Liver (tissue), 9 donors: Measurements from ENCODE around the gene ZPBP2. TPM values are rescaled to one million over a fixed set of nuclear protein-coding genes. Genes with fewer than 3 reads are reported as not detected.

Experiments
- DNase-seq: peaks from one replicate; pipeline ENCODE4 v3.0.0-alpha.2; 2017; ENCODE audit warnings: low spot score
- H3K27ac ChIP-seq, 2 donors: one replicate each; pipeline ENCODE4 v1.7.0; 2013; ENCODE audit warnings: inconsistent platforms in 2 of 2, low read length in 2 of 2, control low read depth in 1 of 2, low read depth in 1 of 2, mild to moderate bottlenecking in 1 of 2
- H3K27me3 ChIP-seq, 4 donors: one replicate each; pipeline versions ENCODE4 v1.6.1 to v1.7.0; 2013; ENCODE audit warnings: low read length in 3 of 4, inconsistent platforms in 1 of 4, mild to moderate bottlenecking in 1 of 4, moderate library complexity in 1 of 4; ENCODE audit not compliant: control insufficient read depth in 4 of 4, insufficient read depth in 4 of 4
- H3K36me3 ChIP-seq, 4 donors: one replicate each; pipeline versions ENCODE4 v1.6.1 to v1.7.0; 2013; ENCODE audit warnings: low read length in 3 of 4, mild to moderate bottlenecking in 3 of 4, low read depth in 1 of 4, moderate library complexity in 1 of 4; ENCODE audit not compliant: control insufficient read depth in 4 of 4, insufficient read depth in 3 of 4
- H3K4me1 ChIP-seq, 4 donors: one replicate each; pipeline versions ENCODE4 v1.6.1 to v1.7.0; 2013; ENCODE audit warnings: low read length in 3 of 4, mild to moderate bottlenecking in 3 of 4, moderate library complexity in 1 of 4; ENCODE audit not compliant: control insufficient read depth in 4 of 4, insufficient read depth in 4 of 4
- H3K4me3 ChIP-seq, 3 donors: one replicate each; pipeline versions ENCODE4 v1.6.1 to v1.7.0; 2013; ENCODE audit warnings: low read length in 3 of 3, control low read depth in 1 of 3, low read depth in 1 of 3, mild to moderate bottlenecking in 1 of 3
- H3K9ac ChIP-seq, 2 donors: one replicate each; pipeline ENCODE4 v1.7.0; 2013; ENCODE audit warnings: low read length in 2 of 2, mild to moderate bottlenecking in 2 of 2, moderate library complexity in 2 of 2, control low read depth in 1 of 2, low read depth in 1 of 2
- H3K9me3 ChIP-seq, 4 donors: one replicate each; pipeline versions ENCODE4 v1.6.1 to v1.7.0; 2013; ENCODE audit warnings: low read length in 3 of 4; ENCODE audit not compliant: control insufficient read depth in 4 of 4
- EGR1 ChIP-seq, 2 donors: IDR thresholded peaks; 2 replicates each; pipeline ENCODE4 v1.6.1; 2016 to 2018; ENCODE audit warnings: antibody characterized with exemption in 2 of 2, low read depth in 2 of 2
- FOXA1 ChIP-seq: IDR thresholded peaks from 2 replicates; pipeline ENCODE4 v1.6.1; 2016; ENCODE audit warnings: antibody characterized with exemption
- FOXA2 ChIP-seq: IDR thresholded peaks from 2 replicates; pipeline ENCODE4 v1.6.1; 2016; ENCODE audit warnings: antibody characterized with exemption
- GABPA ChIP-seq, 2 donors: IDR thresholded peaks in 1 of 2; conservative IDR thresholded peaks in 1 of 2; 2 replicates each; pipeline ENCODE4 v1.6.1; 2016; ENCODE audit warnings: antibody characterized with exemption in 2 of 2, mild to moderate bottlenecking in 1 of 2, moderate library complexity in 1 of 2
- HNF4A ChIP-seq, 2 donors: conservative IDR thresholded peaks; 2 replicates each; pipeline ENCODE4 v1.6.1; 2016; ENCODE audit warnings: antibody characterized with exemption in 2 of 2, mild to moderate bottlenecking in 2 of 2
- HNF4G ChIP-seq: IDR thresholded peaks from 2 replicates; pipeline ENCODE4 v1.6.1; 2016; ENCODE audit warnings: antibody characterized with exemption
- JUND ChIP-seq, 2 donors: IDR thresholded peaks; 2 replicates each; pipeline ENCODE4 v1.6.1; 2016; ENCODE audit warnings: antibody characterized with exemption in 2 of 2
- NR2F2 ChIP-seq: IDR thresholded peaks from 2 replicates; pipeline ENCODE4 v1.6.1; 2016; ENCODE audit warnings: antibody characterized with exemption
- RAD21 ChIP-seq, 2 donors: IDR thresholded peaks; 2 replicates each; pipeline ENCODE4 v1.6.1; 2016; ENCODE audit warnings: antibody characterized with exemption in 2 of 2, mild to moderate bottlenecking in 2 of 2
- RXRA ChIP-seq, 2 donors: IDR thresholded peaks; 2 replicates each; pipeline ENCODE4 v1.6.1; 2017 to 2018; ENCODE audit warnings: antibody characterized with exemption in 2 of 2, mild to moderate bottlenecking in 1 of 2
- SP1 ChIP-seq: IDR thresholded peaks from 2 replicates; pipeline ENCODE4 v1.6.1; 2018; ENCODE audit warnings: antibody characterized with exemption, mild to moderate bottlenecking
- YY1 ChIP-seq: IDR thresholded peaks from 2 replicates; pipeline ENCODE4 v1.6.1; 2016; ENCODE audit warnings: antibody characterized with exemption, mild to moderate bottlenecking
- WGBS: extraction: QIAGEN DNeasy Blood & Tissue Kit; methylation state at CpG from one replicate; pipeline ENCODE4 v1.1.7; 2013; 5-methylcytosine and 5-hydroxymethylcytosine counted together
- polyA plus RNA-seq, 2 donors: library from polyadenylated mRNA; stranded (reverse) in 1 of 2; unstranded in 1 of 2; fragments of 200-250 nt in 1 of 2; fragments of >200 nt in 1 of 2; fragmentation: Nextera tagmentation in 1 of 2; extraction: Ambion mirVana in 1 of 2; gene quantifications; one replicate each; pipeline versions ENCODE4 v1.2.1 to v1.2.3, GENCODE V29; 2013 to 2015
- total RNA-seq, 2 donors: library from RNA; depleted of rRNA; stranded (reverse); fragments of >200 nt; gene quantifications; one replicate each; pipeline ENCODE4 v1.2.3, GENCODE V29; 2014
- TF ChIP-seq, protein P1 (sequence below): IDR thresholded peaks from 2 replicates; pipeline ENCODE4 v1.6.1; 2016; ENCODE audit warnings: antibody characterized with exemption, mild to moderate bottlenecking
- TF ChIP-seq, protein P2 (sequence below): IDR thresholded peaks from 2 replicates; pipeline ENCODE4 v1.6.1; 2016; ENCODE audit warnings: antibody characterized with exemption
- TF ChIP-seq, protein P3 (sequence below): fragments of 150-350 bp; IDR thresholded peaks from 2 replicates; pipeline ENCODE4 v1.5.1; 2017; ENCODE audit warnings: improper control_type of control experiment, low read depth, low read length; ENCODE audit not compliant: missing input control
- TF ChIP-seq, protein P4 (sequence below): IDR thresholded peaks from 2 replicates; pipeline ENCODE4 v1.6.1; 2016; ENCODE audit warnings: antibody characterized with exemption
- donor health status: healthy.
- donor health status: healthy.
- donor health status: healthy.
- donor health status: healthy.
- donor health status: healthy.

ZPBP2 gene
- total and polyA plus RNA-seq, 4 donors, result not detected

DNA sequence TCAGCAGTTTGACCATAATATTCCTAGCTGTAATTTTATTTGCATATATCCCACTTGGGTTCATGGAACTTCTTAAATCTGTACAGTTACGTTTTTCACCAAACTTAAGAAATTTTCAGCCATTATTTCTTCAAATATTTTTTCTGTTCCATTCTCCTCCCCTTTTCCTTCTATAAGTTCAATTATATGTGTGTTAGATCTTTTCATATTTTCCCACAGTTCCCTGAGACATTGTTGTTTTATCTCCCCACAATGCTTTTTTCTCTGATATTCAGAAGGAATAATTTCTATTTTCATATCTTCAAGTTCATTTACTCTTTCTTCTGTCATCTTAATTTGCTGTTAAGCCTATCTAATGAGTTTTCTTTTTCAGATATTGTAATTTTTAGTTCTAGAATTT lies 29.9 kb upstream of the ZPBP2 start:
- TF ChIP-seq, protein P1, sequence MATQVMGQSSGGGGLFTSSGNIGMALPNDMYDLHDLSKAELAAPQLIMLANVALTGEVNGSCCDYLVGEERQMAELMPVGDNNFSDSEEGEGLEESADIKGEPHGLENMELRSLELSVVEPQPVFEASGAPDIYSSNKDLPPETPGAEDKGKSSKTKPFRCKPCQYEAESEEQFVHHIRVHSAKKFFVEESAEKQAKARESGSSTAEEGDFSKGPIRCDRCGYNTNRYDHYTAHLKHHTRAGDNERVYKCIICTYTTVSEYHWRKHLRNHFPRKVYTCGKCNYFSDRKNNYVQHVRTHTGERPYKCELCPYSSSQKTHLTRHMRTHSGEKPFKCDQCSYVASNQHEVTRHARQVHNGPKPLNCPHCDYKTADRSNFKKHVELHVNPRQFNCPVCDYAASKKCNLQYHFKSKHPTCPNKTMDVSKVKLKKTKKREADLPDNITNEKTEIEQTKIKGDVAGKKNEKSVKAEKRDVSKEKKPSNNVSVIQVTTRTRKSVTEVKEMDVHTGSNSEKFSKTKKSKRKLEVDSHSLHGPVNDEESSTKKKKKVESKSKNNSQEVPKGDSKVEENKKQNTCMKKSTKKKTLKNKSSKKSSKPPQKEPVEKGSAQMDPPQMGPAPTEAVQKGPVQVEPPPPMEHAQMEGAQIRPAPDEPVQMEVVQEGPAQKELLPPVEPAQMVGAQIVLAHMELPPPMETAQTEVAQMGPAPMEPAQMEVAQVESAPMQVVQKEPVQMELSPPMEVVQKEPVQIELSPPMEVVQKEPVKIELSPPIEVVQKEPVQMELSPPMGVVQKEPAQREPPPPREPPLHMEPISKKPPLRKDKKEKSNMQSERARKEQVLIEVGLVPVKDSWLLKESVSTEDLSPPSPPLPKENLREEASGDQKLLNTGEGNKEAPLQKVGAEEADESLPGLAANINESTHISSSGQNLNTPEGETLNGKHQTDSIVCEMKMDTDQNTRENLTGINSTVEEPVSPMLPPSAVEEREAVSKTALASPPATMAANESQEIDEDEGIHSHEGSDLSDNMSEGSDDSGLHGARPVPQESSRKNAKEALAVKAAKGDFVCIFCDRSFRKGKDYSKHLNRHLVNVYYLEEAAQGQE, result no peak
- TF ChIP-seq NR2F2 (no peak), JUND (IDR thresholded peaks at IDR 0.05) (no peak), SP1 (no peak), FOXA2 (no peak), RXRA (IDR thresholded peaks at IDR 0.05) (no peak), EGR1 (IDR thresholded peaks at IDR 0.05; ENCODE audit: low read depth in 2 of 2) (no peak), GABPA (IDR thresholded peaks at IDR 0.05 in 1 of 2, conservative IDR thresholded peaks at IDR 0.05 in 1 of 2) (no peak), YY1 (no peak), FOXA1 (no peak), HNF4A (conservative IDR thresholded peaks at IDR 0.05) (no peak), HNF4G (no peak)
- TF ChIP-seq, protein P2, sequence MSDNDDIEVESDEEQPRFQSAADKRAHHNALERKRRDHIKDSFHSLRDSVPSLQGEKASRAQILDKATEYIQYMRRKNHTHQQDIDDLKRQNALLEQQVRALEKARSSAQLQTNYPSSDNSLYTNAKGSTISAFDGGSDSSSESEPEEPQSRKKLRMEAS, result no peak
- TF ChIP-seq, protein P3, sequence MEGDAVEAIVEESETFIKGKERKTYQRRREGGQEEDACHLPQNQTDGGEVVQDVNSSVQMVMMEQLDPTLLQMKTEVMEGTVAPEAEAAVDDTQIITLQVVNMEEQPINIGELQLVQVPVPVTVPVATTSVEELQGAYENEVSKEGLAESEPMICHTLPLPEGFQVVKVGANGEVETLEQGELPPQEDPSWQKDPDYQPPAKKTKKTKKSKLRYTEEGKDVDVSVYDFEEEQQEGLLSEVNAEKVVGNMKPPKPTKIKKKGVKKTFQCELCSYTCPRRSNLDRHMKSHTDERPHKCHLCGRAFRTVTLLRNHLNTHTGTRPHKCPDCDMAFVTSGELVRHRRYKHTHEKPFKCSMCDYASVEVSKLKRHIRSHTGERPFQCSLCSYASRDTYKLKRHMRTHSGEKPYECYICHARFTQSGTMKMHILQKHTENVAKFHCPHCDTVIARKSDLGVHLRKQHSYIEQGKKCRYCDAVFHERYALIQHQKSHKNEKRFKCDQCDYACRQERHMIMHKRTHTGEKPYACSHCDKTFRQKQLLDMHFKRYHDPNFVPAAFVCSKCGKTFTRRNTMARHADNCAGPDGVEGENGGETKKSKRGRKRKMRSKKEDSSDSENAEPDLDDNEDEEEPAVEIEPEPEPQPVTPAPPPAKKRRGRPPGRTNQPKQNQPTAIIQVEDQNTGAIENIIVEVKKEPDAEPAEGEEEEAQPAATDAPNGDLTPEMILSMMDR, result no peak
- TF ChIP-seq, protein P4, sequence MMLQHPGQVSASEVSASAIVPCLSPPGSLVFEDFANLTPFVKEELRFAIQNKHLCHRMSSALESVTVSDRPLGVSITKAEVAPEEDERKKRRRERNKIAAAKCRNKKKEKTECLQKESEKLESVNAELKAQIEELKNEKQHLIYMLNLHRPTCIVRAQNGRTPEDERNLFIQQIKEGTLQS, result no peak
- Histone ChIP-seq H3K36me3 (no peaks in the 10 kb centered on the region), H3K27me3 (no peaks in the 10 kb centered on the region), H3K9me3 (no peaks in the 10 kb centered on the region), H3K4me3 (no peak overlapping the region), H3K9ac (no peak overlapping the region), H3K4me1 (peaks cover 0 to 1% (median 0%) of the 10 kb centered on the region in 4 donors), H3K27ac (no peak overlapping the region)
- DNase-seq, result no peak
- 76% methylated on average over 1 of the region's 1 CpG for WGBS

DNA sequence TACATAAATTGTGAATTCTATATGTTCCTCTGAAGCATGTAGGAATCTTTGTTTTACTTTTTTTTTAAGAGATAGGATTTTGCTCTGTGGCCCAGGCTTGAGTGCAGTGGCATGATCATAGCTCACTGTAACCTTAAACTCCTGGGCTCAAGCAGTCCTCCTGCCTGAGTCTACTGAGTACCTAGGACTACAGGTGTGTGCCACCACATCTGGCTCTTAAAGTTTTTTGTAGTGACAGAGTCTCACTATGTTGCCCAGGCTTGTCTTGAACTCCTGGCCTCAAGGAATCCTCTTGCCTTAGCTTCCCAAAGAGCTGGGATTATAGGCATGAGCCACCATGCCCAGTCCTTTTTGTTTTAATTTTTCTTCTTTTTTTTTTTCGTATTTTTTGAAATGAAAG lies 29.2 kb upstream of the ZPBP2 start:
- 86% methylated on average over 1 of the region's 1 CpG for WGBS
- no peak for DNase-seq
- H3K9me3 ChIP-seq, result no peaks in the 10 kb centered on the region
- no peak overlapping the region for H3K9ac ChIP-seq
- H3K27ac ChIP-seq, result no peak overlapping the region
- H3K4me3 ChIP-seq, result no peak overlapping the region
- H3K36me3 ChIP-seq, result no peaks in the 10 kb centered on the region
- H3K4me1 ChIP-seq, result peaks cover 0 to 1% (median 0%) of the 10 kb centered on the region in 4 donors
- H3K27me3 ChIP-seq, result no peaks in the 10 kb centered on the region
- TF ChIP-seq FOXA1 (no peak), FOXA2 (no peak), NR2F2 (no peak), EGR1 (IDR thresholded peaks at IDR 0.05; ENCODE audit: low read depth in 2 of 2) (no peak), RXRA (IDR thresholded peaks at IDR 0.05) (no peak), HNF4G (no peak), SP1 (no peak), JUND (IDR thresholded peaks at IDR 0.05) (no peak), HNF4A (conservative IDR thresholded peaks at IDR 0.05) (no peak), RAD21 (IDR thresholded peaks at IDR 0.05) (no peak), GABPA (IDR thresholded peaks at IDR 0.05 in 1 of 2, conservative IDR thresholded peaks at IDR 0.05 in 1 of 2) (no peak)
- TF ChIP-seq, protein P3, result no peak
- TF ChIP-seq, protein P4, result no peak
- TF ChIP-seq, protein P1, result no peak
- TF ChIP-seq, protein P2, result no peak
